Prostate gland (tissue), 2 donors: Measurements from ENCODE around the gene RSRC2. TPM values are rescaled to one million over a fixed set of nuclear protein-coding genes. Genes with fewer than 3 reads are reported as not detected.

Source experiments
- DNase-seq: peaks from one replicate; pipeline ENCODE4 v3.0.0-alpha.2; 2019; ENCODE audit warnings: low spot score
- H3K27ac ChIP-seq, 2 donors: fragments of 200-600 bp; sonication (generic); 2 replicates each; pipeline ENCODE4 v1.5.1; 2017 to 2019
- H3K27me3 ChIP-seq: fragments of 200-600 bp; sonication (generic); replicated peaks from 2 replicates; pipeline ENCODE4 v1.5.1; 2019; ENCODE audit not compliant: insufficient read depth
- H3K36me3 ChIP-seq, 2 donors: fragments of 200-600 bp; sonication (generic); 1 replicate in 1 of 2; 2 replicates in 1 of 2; pipeline versions ENCODE4 v1.5.1 to v1.8.1; 2017 to 2019
- H3K4me1 ChIP-seq: fragments of 200-600 bp; sonication (generic); replicated peaks from 2 replicates; pipeline ENCODE4 v1.5.1; 2019
- H3K4me3 ChIP-seq, 2 donors: fragments of 200-600 bp; sonication (generic); 2 replicates each; pipeline ENCODE4 v1.5.1; 2017 to 2019
- H3K9me3 ChIP-seq: fragments of 200-600 bp; sonication (generic); 2 replicates; pipeline ENCODE4 v1.5.1; 2017
- CTCF ChIP-seq, 4 experiments: fragments of 200-600 bp in 2 of 4; fragments of 450-650 bp in 2 of 4; sonication (generic) in 2 of 4; IDR thresholded peaks; 1 replicate in 3 of 4; 2 replicates in 1 of 4; pipeline ENCODE4 v1.5.1; 2016 to 2019; ENCODE audit warnings: antibody characterized with exemption in 4 of 4, mild to moderate bottlenecking in 2 of 4, moderate library complexity in 2 of 4
- POLR2A ChIP-seq: fragments of 450-650 bp; IDR thresholded peaks from one replicate; pipeline ENCODE4 v1.6.1; 2016; ENCODE audit warnings: antibody characterized with exemption, mild to moderate bottlenecking
- POLR2AphosphoS5 ChIP-seq: sonication (generic); formaldehyde crosslinking; IDR thresholded peaks from one replicate; pipeline ENCODE4 v1.6.1; 2017; ENCODE audit warnings: antibody characterized with exemption
- WGBS: methylation state at CpG from one replicate; pipeline ENCODE4 v1.1.5; 2018; 5-methylcytosine and 5-hydroxymethylcytosine counted together
- intact Hi-C: fragments of 100-400 bp; cut with DNase I; formaldehyde crosslinking; loops from one replicate; pipeline ENCODE4 v1.14.2; 2022
- small RNA-seq, 2 donors: library from RNA; depleted of rRNA; stranded (forward); fragments of <200 nt; gene quantifications; one replicate each; pipeline ENCODE3, GENCODE V24; 2016
- total RNA-seq, 2 donors: library from RNA; depleted of rRNA; stranded (reverse); fragments of >200 nt; gene quantifications; one replicate each; pipeline ENCODE4 v1.1.0, GENCODE V29; 2016

Gene RSRC2
- total RNA-seq, 2 donors from 2014 or later: 53.0 to 61.9 TPM

GRCh38 chr12:122458105-122459035 lies 68.4 kb downstream of the RSRC2 start:
- no peak for DNase-seq
- WGBS: 93% methylated on average over 17 of the region's 17 CpGs
- TF ChIP-seq POLR2AphosphoS5 (no peak), POLR2A (no peak), CTCF (IDR thresholded peaks at IDR 0.05) (no peak)
- no peak overlapping the region for H3K4me3 ChIP-seq
- intact Hi-C loops: no loop called here
- H3K9me3 ChIP-seq: no peaks in the 10 kb centered on the region
- H3K27ac ChIP-seq: no peak overlapping the region
- no peaks in the 10 kb centered on the region for H3K4me1 ChIP-seq
- no peaks in the 10 kb centered on the region for H3K36me3 ChIP-seq
- no peaks in the 10 kb centered on the region for H3K27me3 ChIP-seq

DNA sequence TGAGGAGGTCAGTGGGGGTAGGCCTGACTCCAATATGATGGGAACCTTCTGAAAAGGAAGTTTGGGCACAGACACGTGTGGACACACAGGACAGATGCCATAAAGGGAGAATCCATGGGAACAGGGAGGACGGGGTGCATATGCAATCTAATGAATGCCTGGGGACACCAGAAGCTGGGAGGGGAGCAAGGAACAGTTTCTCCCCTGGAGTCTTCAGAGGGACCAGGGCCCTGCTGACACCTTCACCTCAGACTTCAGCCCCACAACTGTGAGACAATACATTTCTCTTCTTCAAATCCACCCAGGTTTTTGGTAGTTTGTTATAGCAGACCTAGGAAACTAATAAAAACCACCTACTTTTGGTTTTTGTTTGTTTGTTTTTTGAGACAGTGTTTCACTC lies 69.1 kb downstream of the RSRC2 start:
- whole genome bisulfite sequencing: 72% methylated on average over 2 of the region's 2 CpGs
- intact Hi-C loops: no loop called here
- no peak overlapping the region for H3K27ac ChIP-seq
- no peaks in the 10 kb centered on the region for H3K36me3 ChIP-seq
- H3K4me3 ChIP-seq: no peak overlapping the region
- no peaks in the 10 kb centered on the region for H3K4me1 ChIP-seq
- H3K27me3 ChIP-seq: no peaks in the 10 kb centered on the region
- no peak for DNase-seq
- TF ChIP-seq POLR2AphosphoS5: no peak
- TF ChIP-seq CTCF (IDR thresholded peaks at IDR 0.05): no peak
- no peak for TF ChIP-seq POLR2A
- no peaks in the 10 kb centered on the region for H3K9me3 ChIP-seq

DNA sequence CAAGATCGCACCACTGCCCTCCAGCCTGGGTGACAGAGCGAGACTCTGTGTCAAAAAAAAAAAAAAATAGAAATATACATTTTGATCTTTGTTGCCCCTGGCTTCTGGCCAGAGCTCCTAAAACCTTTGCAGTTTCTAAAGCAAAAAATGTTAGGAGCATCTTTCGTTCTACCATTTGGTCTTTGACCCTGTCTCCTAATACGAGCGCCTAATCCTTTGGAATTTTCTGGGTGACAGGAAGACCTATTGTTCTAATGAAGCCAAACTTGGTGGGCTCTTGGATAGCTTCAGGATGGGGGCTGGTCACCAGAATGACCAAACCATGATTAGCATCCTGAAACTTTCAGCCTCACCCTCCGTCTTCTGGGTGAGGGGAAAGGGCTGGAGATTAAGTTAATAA lies 72.0 kb downstream of the RSRC2 start:
- intact Hi-C loops: no loop called here
- WGBS: 67% methylated on average over 6 of the region's 6 CpGs
- Histone ChIP-seq H3K4me1 (no peaks in the 10 kb centered on the region), H3K4me3 (no peak overlapping the region), H3K9me3 (no peaks in the 10 kb centered on the region), H3K27ac (no peak overlapping the region), H3K36me3 (no peaks in the 10 kb centered on the region), H3K27me3 (no peaks in the 10 kb centered on the region)
- TF ChIP-seq POLR2A (no peak), POLR2AphosphoS5 (no peak), CTCF (IDR thresholded peaks at IDR 0.05) (no peak)
- no peak for DNase-seq

DNA sequence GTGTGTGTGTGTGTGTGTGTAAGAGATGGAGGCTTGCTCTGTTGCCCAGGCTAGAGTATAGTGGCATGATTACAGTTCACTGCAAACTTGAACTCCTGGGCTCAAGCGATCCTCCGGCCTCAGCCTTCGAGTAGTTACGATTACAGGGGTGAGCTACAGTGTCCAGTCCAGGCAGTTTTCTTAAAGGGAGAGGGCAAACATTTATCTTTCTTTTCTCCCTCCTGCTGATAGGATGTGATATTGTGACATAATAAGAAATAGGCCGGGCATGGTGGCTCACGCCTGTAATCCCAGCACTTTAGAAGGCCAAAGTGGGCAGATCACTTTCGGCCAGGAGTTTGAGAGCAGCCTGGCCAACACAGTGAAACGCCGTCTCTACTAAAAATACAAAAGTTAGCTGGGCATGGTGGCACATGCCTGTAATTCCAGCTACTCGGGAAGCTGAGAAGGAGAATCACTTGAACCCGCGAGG lies 72.5 kb downstream of the RSRC2 start:
- 85% methylated on average over 12 of the region's 12 CpGs for WGBS

More for the DNA sequence above, 72.5 kb downstream of the RSRC2 start:
- TF ChIP-seq POLR2A (no peak), CTCF (IDR thresholded peaks at IDR 0.05) (no peak), POLR2AphosphoS5 (no peak)
- intact Hi-C loops: no loop called here
- Histone ChIP-seq H3K9me3 (no peaks in the 10 kb centered on the region), H3K4me1 (no peaks in the 10 kb centered on the region), H3K27ac (no peak overlapping the region), H3K4me3 (no peak overlapping the region), H3K27me3 (no peaks in the 10 kb centered on the region), H3K36me3 (no peaks in the 10 kb centered on the region)
- DNase-seq: no peak

Small RNA genes lying within 50 kb of the gene (small RNA-seq; reads per million reads assigned to genes)
- gene AC026333.1 (0 reads per million in 2 donors), gene RF00411 (0 to 0.10 reads per million in 2 donors)

Other genes starting within 250 kb of the RSRC2 start
- gene CLIP1, start 104.3 kb downstream of the RSRC2 start, total RNA-seq: 10 to 100 TPM; 59.9 to 84.1 TPM
- gene ZCCHC8, start 26.0 kb downstream of the RSRC2 start, total RNA-seq: 10 to 100 TPM; 17.3 to 20.1 TPM
- 10 to 100 TPM; 10.8 to 28.6 TPM for gene KNTC1, start 313 bp upstream of the RSRC2 start, total RNA-seq
- 1 to 10 TPM; 1.6 to 2.7 TPM for gene HCAR2, start 176.4 kb upstream of the RSRC2 start, total RNA-seq
- under 1 TPM; 0.23 to 0.40 TPM for gene HCAR3, start 189.9 kb upstream of the RSRC2 start, total RNA-seq
- under 1 TPM; 0.73 to 0.80 TPM for gene HCAR1, start 203.9 kb upstream of the RSRC2 start, total RNA-seq
- gene DENR, start 225.9 kb upstream of the RSRC2 start, total RNA-seq: 10 to 100 TPM; 20.4 to 32.8 TPM
- 1 to 10 TPM in 1 of 2 donors, under 1 TPM in 1; 0.73 to 8.5 TPM for gene CCDC62, start 247.6 kb upstream of the RSRC2 start, total RNA-seq